ENCODE measurements around the gene ZNF695. TPM values are rescaled to one million over a fixed set of nuclear protein-coding genes. Genes with fewer than 3 reads are reported as not detected.
A peak's percentile ranks its signal among the peaks of the same experiment; 100 is the strongest.
"Not testable (repeated sequence)": the region's sequence is repeated elsewhere in the genome, so short reads cannot be mapped to it uniquely, and the experiment has no call there.

ZNF695 gene
- 1.2 TPM for total RNA-seq (ENCODE audit: insufficient read depth, low replicate concordance)

DNA sequence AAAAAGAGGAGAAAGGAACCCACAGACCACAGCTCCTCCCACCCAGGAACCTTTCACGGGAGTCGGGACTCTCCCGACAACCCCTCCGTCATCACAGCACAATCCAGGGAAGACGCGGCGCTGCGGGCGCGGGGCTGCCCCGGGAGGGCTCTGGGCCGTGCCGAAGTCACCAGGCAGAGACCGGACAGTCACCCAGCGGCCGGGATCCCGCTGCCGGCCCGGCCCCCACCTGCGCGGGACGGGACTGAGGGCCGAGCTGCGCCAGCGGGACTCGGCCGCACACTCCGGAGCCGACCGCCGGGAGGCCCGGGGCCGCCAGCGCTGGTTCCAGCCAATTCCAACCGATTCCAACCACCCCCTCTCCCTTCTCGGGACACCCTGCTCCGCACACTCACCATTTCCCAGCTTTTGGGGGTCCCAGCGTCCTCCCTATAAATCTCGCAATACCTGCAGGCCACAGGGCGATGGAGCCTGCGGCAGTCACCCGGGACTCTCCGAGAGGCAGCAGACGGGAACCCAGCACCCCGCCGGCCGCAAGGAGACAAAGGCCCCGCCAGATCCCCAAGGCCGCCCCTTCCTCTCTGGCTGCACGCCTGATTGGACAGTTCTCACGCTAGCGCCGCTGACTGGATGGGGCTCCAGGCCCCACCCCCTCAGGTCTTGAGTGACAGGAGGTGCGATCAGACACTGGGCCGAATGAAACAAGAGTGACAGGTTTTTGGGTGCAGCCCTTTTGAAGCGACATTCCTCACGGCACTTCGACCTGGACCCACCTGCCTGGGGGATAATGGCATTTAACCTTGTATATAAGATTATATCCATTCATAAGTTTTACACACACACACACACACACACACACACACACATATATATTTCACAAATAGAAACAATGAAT, at the start of gene ZNF695:
Gene ZNF695, minus strand, starts transcription at position 547 of the 895 bp plus-strand sequence. Its CDS starts 149 bp downstream, at position 398.
- peak; percentile 95 for DNase-seq (ENCODE audit: low spot score)

DNA sequence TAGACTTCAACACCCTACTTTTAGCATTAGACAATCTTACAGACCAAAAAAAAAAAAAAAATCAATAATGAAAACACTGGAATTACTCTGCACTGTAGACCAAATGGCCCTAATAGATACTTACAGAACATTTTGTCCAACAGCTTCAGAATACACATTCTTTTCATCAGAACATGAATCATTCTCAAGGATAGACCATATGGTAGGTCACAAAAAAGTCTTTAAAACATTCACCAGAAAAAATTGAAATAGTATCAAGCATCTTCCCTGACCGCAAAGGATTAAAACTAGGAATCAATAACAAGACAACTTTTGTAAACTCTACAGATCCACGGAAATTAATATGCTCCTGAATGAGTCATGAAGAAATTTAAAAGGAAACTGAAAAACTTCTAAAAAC, 48.2 kb upstream of the ZNF695 start:
- DNase-seq (ENCODE audit: low spot score): no peak

DNA sequence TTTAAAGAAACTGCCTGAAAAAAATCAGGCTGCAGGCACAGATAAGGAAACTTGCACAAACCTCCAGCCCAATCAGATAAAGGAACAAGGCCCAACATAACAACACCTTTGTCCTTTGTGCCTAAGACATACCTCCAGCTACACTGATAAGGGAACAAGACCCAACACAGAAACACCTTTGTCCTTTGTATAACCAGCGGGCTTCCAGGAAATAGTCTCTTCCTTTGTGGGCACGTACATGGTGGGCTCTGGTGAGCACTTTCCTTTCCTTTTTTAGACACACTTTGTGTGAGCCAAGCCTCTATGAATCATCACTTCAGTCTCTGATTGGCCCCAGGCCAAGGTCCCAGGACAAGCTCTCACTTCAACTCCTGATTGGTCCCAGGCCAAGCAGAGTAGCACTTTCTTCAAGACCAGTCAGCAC, 47.1 kb upstream of the ZNF695 start:
- no peak for DNase-seq (ENCODE audit: low spot score)

DNA sequence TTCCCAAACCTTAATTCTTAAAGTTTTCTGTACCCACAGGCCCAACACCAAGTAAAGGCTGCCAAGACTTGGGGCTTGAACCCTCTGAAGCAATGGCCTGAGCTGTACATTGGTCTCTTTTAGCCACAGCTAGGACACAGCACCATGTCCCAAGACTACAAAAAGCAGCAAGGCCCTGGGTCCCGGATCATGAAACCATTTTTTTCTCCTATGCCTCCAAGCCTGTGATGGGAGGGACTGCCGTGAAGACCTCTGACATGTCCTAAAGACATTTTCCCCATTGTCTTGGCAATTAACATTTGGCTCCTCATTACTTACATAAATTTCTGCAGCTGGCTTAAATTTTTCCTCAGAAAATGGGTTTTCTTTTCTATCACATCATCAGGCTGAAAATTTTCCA, 39.8 kb upstream of the ZNF695 start:
- DNase-seq (ENCODE audit: low spot score): no peak

DNA sequence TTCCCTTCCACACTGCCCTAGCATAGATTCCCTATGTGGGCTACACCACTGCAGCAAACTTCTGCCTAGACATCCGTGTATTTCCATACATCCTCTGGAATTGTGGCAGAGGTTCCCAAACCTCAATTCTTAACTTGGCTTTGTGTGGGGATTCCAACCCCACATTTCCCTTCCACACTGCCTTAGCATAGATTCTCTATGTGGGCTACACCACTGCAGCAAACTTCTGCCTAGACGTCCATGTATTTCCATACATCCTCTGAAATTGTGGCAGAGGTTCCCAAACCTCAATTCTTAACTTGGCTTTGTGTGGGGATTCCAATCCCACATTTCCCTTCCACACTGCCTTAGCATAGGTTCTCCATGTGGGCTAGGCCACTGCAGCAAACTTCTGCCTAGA, 39.4 kb upstream of the ZNF695 start:
- no peak for DNase-seq (ENCODE audit: low spot score)

GRCh38 chr1:247043406-247043805, 35.5 kb upstream of the ZNF695 start:
- DNase-seq (ENCODE audit: low spot score): no peak

DNA sequence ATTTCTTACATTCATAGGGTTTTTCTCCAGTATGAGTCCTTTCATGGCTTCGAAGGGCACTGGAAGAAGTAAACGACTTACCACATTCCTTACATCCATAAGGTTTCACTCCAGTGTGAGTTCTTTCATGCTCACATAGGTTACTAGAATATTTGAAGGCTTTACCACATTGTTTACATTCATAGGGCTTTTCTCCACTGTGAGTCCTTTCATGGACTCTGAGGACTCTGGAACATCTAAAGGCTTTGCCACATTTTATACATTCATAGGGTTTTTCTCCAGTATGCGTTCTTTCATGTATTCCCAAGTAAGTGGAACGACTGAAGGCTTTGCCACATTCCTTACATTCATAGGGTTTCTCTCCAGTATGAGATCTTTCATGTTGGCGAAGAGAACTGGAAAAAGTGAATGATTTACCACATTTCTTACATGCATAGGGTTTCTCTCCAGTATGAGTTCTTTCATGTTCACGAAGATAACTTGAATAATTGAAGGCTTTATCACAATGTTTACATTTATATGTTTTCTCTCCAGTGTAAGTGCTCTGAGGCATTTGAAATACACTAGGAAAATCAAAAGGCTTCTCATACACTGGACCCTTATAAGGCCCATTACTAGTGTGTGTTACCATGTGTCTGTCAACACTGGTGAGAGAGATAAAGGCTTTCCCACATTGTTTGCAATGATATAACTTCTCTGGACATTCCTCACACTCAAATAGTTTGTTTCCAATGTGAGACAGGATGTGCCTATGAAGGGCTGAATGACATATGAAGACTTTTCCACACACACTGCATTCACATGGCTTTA, 29.9 kb upstream of the ZNF695 start:
- no peak for DNase-seq (ENCODE audit: low spot score)

DNA sequence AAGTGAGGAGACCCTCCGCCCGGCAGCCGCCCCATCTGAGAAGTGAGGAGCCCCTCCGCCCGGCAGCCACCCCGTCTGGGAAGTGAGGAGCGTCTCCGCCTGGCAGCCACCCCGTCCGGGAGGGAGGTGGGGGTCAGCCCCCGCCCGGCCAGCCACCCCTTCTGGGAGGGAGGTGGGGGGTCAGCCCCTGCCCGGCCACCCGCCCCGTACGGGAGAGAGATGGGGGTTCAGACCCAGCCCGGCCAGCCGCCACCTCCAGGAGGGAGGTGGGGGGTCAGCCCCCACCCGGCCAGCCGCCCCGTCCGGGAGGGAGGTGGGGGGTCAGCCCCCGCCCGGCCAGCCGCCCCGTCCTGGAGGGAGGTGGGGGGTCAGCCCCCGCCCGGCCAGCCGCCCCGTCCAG, 24.4 kb upstream of the ZNF695 start:
- DNase-seq (ENCODE audit: low spot score): not testable (repeated sequence)

- DNase-seq (ENCODE audit: low spot score): not testable (repeated sequence)
Observed at GRCh38 chr1:247024658-247025057, 16.8 kb upstream of the ZNF695 start.

- DNase-seq (ENCODE audit: low spot score): no peak
Observed at GRCh38 chr1:247013391-247013790, 5.5 kb upstream of the ZNF695 start.

DNA sequence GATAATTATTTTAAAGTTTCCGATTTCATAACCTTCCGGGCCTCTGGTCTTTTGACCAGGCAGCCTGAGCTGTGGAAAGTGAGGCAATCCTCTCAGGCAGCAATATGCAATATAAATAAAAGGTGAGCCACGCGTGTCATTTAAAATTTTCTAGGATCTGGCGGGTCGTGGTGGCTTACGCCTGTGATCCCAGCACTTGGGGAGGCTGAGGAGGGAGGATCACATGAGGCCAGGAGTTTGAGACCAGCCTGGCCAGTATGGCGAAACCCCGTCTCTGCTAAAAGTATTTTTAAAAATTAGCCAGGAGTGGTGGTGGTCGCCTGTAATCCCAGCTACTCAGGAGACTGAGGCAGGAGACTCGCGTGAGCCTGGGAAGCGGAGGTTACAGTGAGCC, 546 bp upstream of the ZNF695 start:
- no peak for DNase-seq (ENCODE audit: low spot score)

- not testable (repeated sequence) for DNase-seq (ENCODE audit: low spot score)
Observed at GRCh38 chr1:247004081-247004480, 3.8 kb downstream of the ZNF695 start.

DNA sequence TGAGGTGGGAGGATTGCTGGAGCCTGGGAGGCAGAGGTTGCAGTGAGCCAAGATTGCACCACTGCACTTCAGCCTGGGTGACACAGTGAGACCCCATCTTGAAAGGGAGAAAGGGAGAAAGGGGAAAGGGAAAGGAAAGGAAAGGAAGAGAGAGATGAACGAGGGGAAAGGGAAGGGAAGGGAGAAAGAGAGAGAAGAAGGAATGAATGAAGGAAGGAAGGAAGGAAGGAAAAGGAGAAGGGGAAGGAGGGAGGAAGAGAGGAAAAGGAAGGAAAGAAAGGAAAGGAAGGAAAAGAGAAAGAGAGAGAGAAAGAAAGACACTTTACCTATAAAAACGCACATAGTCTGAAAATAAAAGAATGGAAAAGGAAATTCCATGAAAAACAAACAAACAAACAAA, 18.0 kb downstream of the ZNF695 start:
- DNase-seq (ENCODE audit: low spot score): no peak

DNA sequence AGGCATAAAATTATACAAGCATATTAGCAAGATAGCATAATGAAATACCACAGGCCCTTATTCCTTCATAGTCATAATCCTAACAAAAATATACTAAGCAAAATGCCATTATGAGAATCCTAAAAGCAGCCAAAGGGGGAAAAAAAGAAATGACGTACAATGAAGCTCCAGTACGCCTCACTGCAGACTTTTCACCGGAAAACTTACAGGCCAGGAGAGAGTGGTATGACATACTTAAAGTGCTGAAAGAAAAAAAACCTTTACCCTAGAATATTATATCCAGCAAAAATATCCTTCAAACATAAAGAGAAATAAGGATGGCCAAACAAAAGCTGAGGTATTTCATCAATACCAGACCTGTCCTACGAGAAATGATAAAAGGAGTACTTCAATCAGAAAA, 19.5 kb downstream of the ZNF695 start:
- DNase-seq (ENCODE audit: low spot score): no peak

GRCh38 chr1:246987083-246987690, 20.7 kb downstream of the ZNF695 start:
- no peak for DNase-seq (ENCODE audit: low spot score)

GRCh38 chr1:246978785-246979184, 29.1 kb downstream of the ZNF695 start:
- DNase-seq (ENCODE audit: low spot score): no peak

GRCh38 chr1:246978281-246978680, 29.6 kb downstream of the ZNF695 start:
- no peak for DNase-seq (ENCODE audit: low spot score)

- DNase-seq (ENCODE audit: low spot score): no peak
Observed at GRCh38 chr1:246971969-246972368, 35.9 kb downstream of the ZNF695 start.

- DNase-seq (ENCODE audit: low spot score): no peak
Observed at GRCh38 chr1:246971090-246971721, 36.7 kb downstream of the ZNF695 start.

- DNase-seq (ENCODE audit: low spot score): no peak
Observed at GRCh38 chr1:246969621-246970020, 38.2 kb downstream of the ZNF695 start.

GRCh38 chr1:246966502-246966901, 41.4 kb downstream of the ZNF695 start:
- DNase-seq (ENCODE audit: low spot score): no peak

All from umbilical cord (tissue), 2 donors.